ENCODE data around the gene ATXN3L.

- TF ChIP-seq, protein P1, sequence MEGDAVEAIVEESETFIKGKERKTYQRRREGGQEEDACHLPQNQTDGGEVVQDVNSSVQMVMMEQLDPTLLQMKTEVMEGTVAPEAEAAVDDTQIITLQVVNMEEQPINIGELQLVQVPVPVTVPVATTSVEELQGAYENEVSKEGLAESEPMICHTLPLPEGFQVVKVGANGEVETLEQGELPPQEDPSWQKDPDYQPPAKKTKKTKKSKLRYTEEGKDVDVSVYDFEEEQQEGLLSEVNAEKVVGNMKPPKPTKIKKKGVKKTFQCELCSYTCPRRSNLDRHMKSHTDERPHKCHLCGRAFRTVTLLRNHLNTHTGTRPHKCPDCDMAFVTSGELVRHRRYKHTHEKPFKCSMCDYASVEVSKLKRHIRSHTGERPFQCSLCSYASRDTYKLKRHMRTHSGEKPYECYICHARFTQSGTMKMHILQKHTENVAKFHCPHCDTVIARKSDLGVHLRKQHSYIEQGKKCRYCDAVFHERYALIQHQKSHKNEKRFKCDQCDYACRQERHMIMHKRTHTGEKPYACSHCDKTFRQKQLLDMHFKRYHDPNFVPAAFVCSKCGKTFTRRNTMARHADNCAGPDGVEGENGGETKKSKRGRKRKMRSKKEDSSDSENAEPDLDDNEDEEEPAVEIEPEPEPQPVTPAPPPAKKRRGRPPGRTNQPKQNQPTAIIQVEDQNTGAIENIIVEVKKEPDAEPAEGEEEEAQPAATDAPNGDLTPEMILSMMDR (IDR thresholded peaks at IDR 0.05 in 2 of 3, conservative IDR thresholded peaks at IDR 0.05 in 1 of 3; ENCODE audit: borderline replicate concordance in 1 of 3, insufficient read depth in 1 of 3, low read depth in 2 of 3, low read length in 2 of 3): no peak
- TF ChIP-seq EZH2 (IDR thresholded peaks at IDR 0.05) (no peak), POLR2AphosphoS5 (IDR thresholded peaks at IDR 0.05; ENCODE audit: low read depth, low read length) (no peak), SP1 (IDR thresholded peaks at IDR 0.05; ENCODE audit: low read depth) (no peak), ZFX (IDR thresholded peaks at IDR 0.05) (no peak), ZNF274 (IDR thresholded peaks at IDR 0.05; ENCODE audit: low read depth, low read length) (no peak)
These were observed 40.4 kb downstream of the ATXN3L start for GRCh38 chrX:13279279-13280018.
